PC-9 (cell line): ENCODE measurements around the gene KCNK13. TPM values are rescaled to one million over a fixed set of nuclear protein-coding genes. Genes with fewer than 3 reads are reported as not detected.
A peak's percentile ranks its signal among the peaks of the same experiment; 100 is the strongest.

Experiments used
- BruUV-seq: library from RNA; stranded (reverse); fragments of 400-500 nt; replicated peaks from 2 replicates; lab custom pipeline; 2021; lab: Mats Ljungman, UMichigan
- CTCF ChIA-PET: fragments of 300-600 bp; sonication (Branson Sonifier 250); formaldehyde crosslinking; loops from one replicate; lab custom pipeline; 2022; ENCODE audit warnings: antibody characterized with exemption; lab: Charles Lee
- POLR2A ChIA-PET: fragments of 300-600 bp; sonication (Branson Sonifier 250); formaldehyde crosslinking; loops from one replicate; lab custom pipeline; 2022; ENCODE audit warnings: antibody characterized with exemption; ENCODE audit not compliant: unreplicated experiment; lab: Charles Lee
- DNase-seq, 2 experiments: peaks; one replicate each; pipeline versions ENCODE4 v3.0.0 to v3.0.0-alpha.2; 2015 to 2022; ENCODE audit warnings: mixed read lengths in 1 of 2
- H2AFZ ChIP-seq: fragments of 200-600 bp; sonication (generic); 2 replicates; pipeline ENCODE4 v1.8.1; 2017; ENCODE audit warnings: antibody characterized with exemption
- H3F3A ChIP-seq: fragments of 200-600 bp; sonication (generic); 2 replicates; pipeline ENCODE4 v1.8.1; 2017; ENCODE audit warnings: antibody characterized with exemption, mild to moderate bottlenecking, low read depth; ENCODE audit not compliant: insufficient read depth
- H3K27ac ChIP-seq: fragments of 200-600 bp; sonication (generic); 2 replicates; pipeline ENCODE4 v1.6.1; 2016; ENCODE audit warnings: mixed run types
- H3K27me3 ChIP-seq: fragments of 200-600 bp; sonication (generic); 2 replicates; pipeline ENCODE4 v1.6.1; 2016; ENCODE audit warnings: low read depth, mixed run types; ENCODE audit not compliant: insufficient read depth
- H3K36me3 ChIP-seq: fragments of 200-600 bp; sonication (generic); 2 replicates; pipeline ENCODE4 v1.6.1; 2016; ENCODE audit warnings: low read depth, mixed run types
- H3K4me1 ChIP-seq: fragments of 200-600 bp; sonication (generic); replicated peaks from 2 replicates; pipeline ENCODE4 v1.6.1; 2016; ENCODE audit warnings: mixed run types; ENCODE audit not compliant: insufficient read depth
- H3K4me2 ChIP-seq: fragments of 200-600 bp; sonication (generic); 2 replicates; pipeline ENCODE4 v1.6.1; 2017; ENCODE audit warnings: mixed run types
- H3K4me3 ChIP-seq: fragments of 200-600 bp; sonication (generic); 2 replicates; pipeline ENCODE4 v1.6.1; 2016; ENCODE audit warnings: mixed run types
- H3K79me2 ChIP-seq: fragments of 200-600 bp; sonication (generic); 2 replicates; pipeline ENCODE4 v1.6.1; 2017; ENCODE audit warnings: low read depth, mixed run types
- H3K9me2 ChIP-seq: fragments of 200-600 bp; sonication (generic); 2 replicates; pipeline ENCODE4 v1.8.1; 2017; ENCODE audit warnings: mild to moderate bottlenecking; ENCODE audit not compliant: insufficient read depth
- H3K9me3 ChIP-seq: fragments of 200-600 bp; sonication (generic); 2 replicates; pipeline ENCODE4 v1.8.1; 2016; ENCODE audit warnings: low read depth; ENCODE audit not compliant: insufficient read depth
- H4K20me1 ChIP-seq: fragments of 200-600 bp; sonication (generic); 2 replicates; pipeline ENCODE4 v1.8.1; 2017; ENCODE audit not compliant: insufficient read depth
- EZH2 ChIP-seq: fragments of 200-600 bp; sonication (generic); IDR thresholded peaks from 2 replicates; pipeline ENCODE4 v1.8.0; 2017; ENCODE audit warnings: antibody characterized with exemption, low read depth
- intact Hi-C: fragments of 100-400 bp; cut with micrococcal nuclease; formaldehyde crosslinking; loops from one replicate; pipeline ENCODE4 v1.10.0; 2022; ENCODE audit not compliant: unreplicated experiment
- total RNA-seq: library from RNA; stranded (reverse); gene quantifications from 2 replicates; pipeline ENCODE4 v1.2.3, GENCODE V29; 2021
- TF ChIP-seq, protein P1 (sequence below): fragments of 200-600 bp; sonication (generic); conservative IDR thresholded peaks from 2 replicates; pipeline ENCODE4 v1.6.1; 2017; ENCODE audit warnings: mixed run types, antibody characterized with exemption, mild to moderate bottlenecking, moderate library complexity

Gene KCNK13
- total RNA-seq, 1 experiment from 2014 or later = not detected

DNA sequence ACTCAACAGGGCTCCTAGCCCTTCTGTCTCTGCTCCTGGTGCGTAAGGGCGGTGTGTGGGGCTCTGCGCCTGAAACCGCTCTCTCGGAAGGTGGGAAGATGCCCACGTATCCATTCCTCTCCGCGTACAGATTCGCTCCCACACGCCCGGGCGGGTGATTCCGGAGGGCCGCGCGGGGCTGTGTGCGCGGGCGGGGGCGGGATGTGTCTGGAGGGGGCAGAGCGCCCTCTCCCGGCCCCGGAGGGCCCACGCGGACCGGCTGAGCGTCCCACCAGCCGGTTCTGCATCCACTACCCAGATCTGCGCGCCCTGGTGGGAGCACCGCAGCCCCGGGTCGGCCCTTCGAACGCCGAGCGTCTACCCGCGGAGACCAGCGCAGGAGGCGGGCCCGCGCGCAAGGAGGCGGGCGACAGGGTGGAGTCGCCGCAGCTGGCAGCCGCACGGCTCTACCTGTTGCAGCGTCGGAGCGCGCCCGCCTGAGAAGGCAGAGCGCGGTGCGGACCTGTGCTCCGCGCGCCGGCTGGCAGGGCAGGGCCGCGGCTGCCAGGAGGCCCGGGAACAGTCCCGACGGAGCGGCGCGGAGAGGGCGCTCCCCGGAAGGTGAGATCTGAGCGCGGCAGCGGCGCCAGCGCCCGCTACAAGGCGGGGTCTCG is 1.4 kb upstream of the KCNK13 start:
- no peaks in the 10 kb centered on the region for H3F3A ChIP-seq
- H3K4me1 ChIP-seq = no peaks in the 10 kb centered on the region
- TF ChIP-seq, protein P1, sequence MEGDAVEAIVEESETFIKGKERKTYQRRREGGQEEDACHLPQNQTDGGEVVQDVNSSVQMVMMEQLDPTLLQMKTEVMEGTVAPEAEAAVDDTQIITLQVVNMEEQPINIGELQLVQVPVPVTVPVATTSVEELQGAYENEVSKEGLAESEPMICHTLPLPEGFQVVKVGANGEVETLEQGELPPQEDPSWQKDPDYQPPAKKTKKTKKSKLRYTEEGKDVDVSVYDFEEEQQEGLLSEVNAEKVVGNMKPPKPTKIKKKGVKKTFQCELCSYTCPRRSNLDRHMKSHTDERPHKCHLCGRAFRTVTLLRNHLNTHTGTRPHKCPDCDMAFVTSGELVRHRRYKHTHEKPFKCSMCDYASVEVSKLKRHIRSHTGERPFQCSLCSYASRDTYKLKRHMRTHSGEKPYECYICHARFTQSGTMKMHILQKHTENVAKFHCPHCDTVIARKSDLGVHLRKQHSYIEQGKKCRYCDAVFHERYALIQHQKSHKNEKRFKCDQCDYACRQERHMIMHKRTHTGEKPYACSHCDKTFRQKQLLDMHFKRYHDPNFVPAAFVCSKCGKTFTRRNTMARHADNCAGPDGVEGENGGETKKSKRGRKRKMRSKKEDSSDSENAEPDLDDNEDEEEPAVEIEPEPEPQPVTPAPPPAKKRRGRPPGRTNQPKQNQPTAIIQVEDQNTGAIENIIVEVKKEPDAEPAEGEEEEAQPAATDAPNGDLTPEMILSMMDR = no peak
- TF ChIP-seq EZH2 = no peak
- POLR2A ChIA-PET = no interaction called here
- H3K27ac ChIP-seq = no peak overlapping the region
- no peaks in the 10 kb centered on the region for H3K27me3 ChIP-seq
- no peak overlapping the region for H3K4me3 ChIP-seq
- CTCF ChIA-PET = no interaction called here
- no peak overlapping the region for H2AFZ ChIP-seq
- H3K9me2 ChIP-seq = no peaks in the 10 kb centered on the region
- H3K36me3 ChIP-seq = no peaks in the 10 kb centered on the region
- no peak for DNase-seq
- no peaks in the 10 kb centered on the region for H3K79me2 ChIP-seq
- H3K4me2 ChIP-seq = peak overlapping the region; percentile 46
- H3K9me3 ChIP-seq = no peaks in the 10 kb centered on the region
- BruUV-seq = no TSS peak
- intact Hi-C loops = no loop called here
- H4K20me1 ChIP-seq = no peaks in the 10 kb centered on the region

DNA sequence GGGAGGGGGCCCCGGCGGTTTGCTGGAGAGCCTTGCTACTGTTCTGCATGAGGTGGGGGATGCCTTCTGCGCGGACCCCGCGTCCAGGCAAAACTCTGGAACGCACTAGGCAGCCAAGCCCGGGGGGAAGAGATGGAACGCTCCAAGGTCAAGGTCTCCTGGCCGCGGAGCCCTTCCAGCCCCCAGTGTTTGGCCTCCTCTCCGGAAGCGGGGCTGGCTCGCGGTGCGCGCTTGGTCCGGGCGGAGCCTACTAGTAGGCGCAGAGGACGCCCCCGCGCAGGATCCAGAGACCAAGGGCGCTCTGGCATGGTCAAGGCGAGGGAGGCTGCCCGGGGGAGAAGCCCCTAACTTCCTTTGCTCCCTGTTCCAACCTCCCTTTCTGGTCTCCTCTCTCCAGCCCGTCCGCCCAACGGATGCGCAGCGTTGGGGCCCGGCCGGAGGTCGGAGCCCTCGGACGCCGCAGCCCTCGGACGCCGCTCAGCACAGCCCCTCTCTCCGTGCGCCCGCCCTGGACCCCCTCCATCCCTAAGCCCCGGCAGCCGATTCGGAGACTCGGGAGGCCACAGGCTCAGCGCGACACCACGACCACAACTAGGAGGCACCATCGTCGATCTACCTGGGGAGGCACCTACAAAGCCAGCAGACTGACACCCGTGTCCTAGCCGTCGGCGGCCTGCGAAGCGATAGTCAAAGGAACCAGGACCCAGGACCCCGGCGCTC is 669 bp upstream of the KCNK13 start:
- intact Hi-C loops = no loop called here
- TF ChIP-seq, protein P1 = no peak
- no peak for TF ChIP-seq EZH2
- Histone ChIP-seq H3F3A (no peaks in the 10 kb centered on the region), H3K4me1 (no peaks in the 10 kb centered on the region), H3K4me2 (peak overlapping the region; percentile 46), H3K36me3 (no peaks in the 10 kb centered on the region), H3K79me2 (no peaks in the 10 kb centered on the region), H3K9me3 (no peaks in the 10 kb centered on the region), H3K27me3 (no peaks in the 10 kb centered on the region), H3K4me3 (no peak overlapping the region), H4K20me1 (no peaks in the 10 kb centered on the region), H3K27ac (no peak overlapping the region), H2AFZ (no peak overlapping the region), H3K9me2 (no peaks in the 10 kb centered on the region)
- no TSS peak for BruUV-seq
- no peak for DNase-seq
- POLR2A ChIA-PET = no interaction called here
- CTCF ChIA-PET = no interaction called here

GRCh38 chr14:90062127-90062794 is 467 bp downstream of the KCNK13 start:
- no peak overlapping the region for H3K4me2 ChIP-seq
- H3K9me2 ChIP-seq = no peaks in the 10 kb centered on the region
- DNase-seq = no peak
- no peak overlapping the region for H3K4me3 ChIP-seq
- CTCF ChIA-PET = no interaction called here
- intact Hi-C loops = no loop called here
- no peaks in the 10 kb centered on the region for H4K20me1 ChIP-seq
- no peaks in the 10 kb centered on the region for H3K79me2 ChIP-seq
- no peaks in the 10 kb centered on the region for H3F3A ChIP-seq
- no peaks in the 10 kb centered on the region for H3K9me3 ChIP-seq
- H2AFZ ChIP-seq = no peak overlapping the region
- no TSS peak for BruUV-seq
- H3K27me3 ChIP-seq = no peaks in the 10 kb centered on the region
- H3K36me3 ChIP-seq = no peaks in the 10 kb centered on the region
- TF ChIP-seq EZH2 = no peak
- TF ChIP-seq, protein P1 = no peak
- POLR2A ChIA-PET = no interaction called here
- no peaks in the 10 kb centered on the region for H3K4me1 ChIP-seq
- no peak overlapping the region for H3K27ac ChIP-seq
